NCI-H2107 treated with DMSO at 0.1 percent for 48 hours (cell line): ENCODE results near the gene TPSG1.
"Not testable (repeated sequence)": the region's sequence is repeated elsewhere in the genome, so short reads cannot be mapped to it uniquely, and the experiment has no call there.

Experiments used
- DNase-seq: peaks from one replicate; lab custom pipeline; 2025; ENCODE audit not compliant: unreplicated experiment; lab: John Stamatoyannopoulos, UW

TPSG1 gene

DNA sequence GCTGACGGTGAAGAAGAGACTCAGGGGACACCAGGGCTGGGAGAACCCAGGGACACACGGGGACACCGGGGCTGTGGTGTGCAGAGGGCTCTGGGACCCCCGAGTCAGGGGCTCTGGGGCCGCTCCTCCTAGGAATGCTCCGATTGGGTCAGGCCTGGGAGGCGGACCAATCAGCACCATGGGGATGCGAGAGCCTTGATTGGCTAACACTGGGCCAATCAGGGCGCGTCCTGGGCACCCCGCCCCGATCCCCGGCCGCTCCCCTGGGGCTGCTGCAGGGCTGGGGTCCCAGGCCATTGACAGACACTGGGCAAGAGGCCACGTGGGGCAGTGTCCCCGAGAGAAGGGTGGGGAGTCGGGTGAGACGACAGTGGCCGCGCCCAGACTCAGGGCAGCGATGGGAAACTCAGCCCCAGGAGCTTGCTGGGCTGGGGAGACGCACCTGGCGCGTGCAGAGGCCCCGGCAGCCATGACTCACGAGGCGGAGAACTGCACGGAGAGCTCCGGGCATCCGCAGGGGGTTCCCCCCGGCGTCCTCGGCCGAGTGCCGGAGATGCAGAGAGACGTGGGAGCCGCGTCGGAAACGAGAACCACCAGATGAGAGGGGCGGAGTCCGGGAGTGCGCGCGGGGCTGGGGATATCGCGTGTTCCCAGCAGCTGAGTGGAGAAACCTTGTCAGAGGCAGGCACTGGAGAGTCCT, 7.1 kb upstream of the TPSG1 start:
- not testable (repeated sequence) for DNase-seq

DNA sequence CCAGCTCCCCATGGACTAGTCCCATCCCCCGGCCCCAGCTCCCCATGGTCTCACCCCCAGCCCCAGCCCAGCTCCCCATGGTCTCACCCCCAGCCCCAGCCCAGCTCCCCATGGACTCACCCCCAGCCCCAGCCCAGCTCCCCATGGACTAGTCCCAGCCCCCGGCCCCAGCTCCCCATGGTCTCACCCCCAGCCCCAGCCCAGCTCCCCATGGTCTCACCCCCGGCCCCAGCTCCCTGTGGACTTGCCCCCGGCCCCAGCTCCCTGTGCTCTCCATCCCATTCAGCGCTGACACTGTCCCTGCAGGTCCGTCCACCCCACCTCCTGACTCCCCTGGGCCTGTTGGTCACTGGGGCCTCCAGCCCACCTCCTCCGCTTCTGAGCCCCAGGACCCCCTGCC, 6.2 kb upstream of the TPSG1 start:
- DNase-seq: not testable (repeated sequence)

DNA sequence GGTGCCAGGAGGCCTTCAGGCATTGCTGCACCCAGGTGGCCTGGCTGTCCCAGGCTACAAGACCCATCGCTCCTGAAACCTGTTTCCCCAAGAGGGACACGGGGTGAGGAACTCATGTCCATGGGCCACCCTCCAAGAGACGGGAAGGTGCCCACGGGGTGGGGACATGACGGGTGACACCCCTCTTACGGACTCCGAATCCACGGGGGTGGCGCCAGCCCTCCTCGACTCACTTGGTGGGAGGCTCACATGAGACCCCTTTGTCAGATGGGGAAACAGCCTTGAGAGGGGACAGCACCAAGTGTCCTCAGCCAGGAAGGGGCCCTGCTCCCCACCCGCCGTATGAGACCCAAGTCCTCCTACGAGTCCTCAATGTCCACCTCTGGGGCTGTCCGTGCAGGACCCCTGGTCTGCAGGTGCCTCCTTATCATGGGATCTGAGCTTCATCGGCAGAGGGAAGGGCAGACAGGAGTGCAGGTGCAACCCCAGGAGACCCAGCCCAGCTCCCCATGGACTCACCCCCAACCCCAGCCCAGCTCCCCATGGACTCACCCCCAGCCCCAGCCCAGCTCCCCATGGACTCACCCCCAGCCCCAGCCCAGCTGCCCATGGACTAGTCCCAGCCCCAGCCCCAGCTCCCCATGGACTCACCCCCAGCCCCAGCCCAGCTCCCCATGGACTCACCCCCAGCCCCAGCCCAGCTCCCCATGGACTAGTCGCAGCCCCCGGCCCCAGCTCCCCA, 5.6 kb upstream of the TPSG1 start:
- not testable (repeated sequence) for DNase-seq

DNA sequence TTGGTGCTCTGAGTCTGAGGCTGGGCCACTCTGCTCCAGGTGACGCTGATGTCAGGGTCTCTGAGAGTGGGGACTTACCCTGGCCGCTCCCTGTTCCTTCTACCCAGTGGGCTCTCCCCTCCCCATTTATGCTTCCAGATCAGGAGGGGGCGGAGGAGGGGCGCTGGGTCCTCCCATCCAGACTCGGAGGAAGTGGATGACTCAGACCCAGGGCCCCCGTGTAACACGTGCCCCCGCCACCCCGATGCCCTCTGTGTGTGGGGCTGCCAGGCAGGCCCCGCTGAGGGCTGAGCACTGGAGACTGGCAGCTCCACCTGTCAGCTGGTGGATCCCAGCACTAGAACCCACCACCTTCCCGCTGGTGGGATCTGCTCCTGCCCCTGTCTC, 5.0 kb upstream of the TPSG1 start, which contains the start of gene TPSB2:
TSS of gene TPSB2 (minus strand) at position 101 of the 387 bp plus-strand sequence. CDS start 233 bp downstream, outside the sequence.
- DNase-seq: not testable (repeated sequence)

DNA sequence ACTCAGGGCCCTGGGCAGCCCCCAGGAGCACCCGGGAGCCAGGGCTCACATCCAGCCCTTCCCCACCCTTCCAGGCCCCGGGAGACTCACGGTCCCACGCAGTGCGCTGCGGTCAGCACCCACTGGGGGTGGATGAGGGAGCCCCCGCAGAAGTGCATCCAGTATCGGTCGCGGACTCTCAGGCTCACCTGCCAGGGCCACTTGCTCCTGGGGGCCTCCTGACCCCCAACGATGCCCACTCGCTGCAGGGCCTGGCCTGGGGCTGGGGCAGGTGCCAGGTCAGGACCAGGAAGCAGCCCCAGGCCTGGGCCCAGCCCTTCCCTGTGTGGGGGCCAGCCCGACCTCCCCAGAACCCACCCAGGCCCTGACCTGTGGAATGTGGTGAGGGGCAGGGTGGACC, 4.4 kb upstream of the TPSG1 start:
- DNase-seq: not testable (repeated sequence)

DNA sequence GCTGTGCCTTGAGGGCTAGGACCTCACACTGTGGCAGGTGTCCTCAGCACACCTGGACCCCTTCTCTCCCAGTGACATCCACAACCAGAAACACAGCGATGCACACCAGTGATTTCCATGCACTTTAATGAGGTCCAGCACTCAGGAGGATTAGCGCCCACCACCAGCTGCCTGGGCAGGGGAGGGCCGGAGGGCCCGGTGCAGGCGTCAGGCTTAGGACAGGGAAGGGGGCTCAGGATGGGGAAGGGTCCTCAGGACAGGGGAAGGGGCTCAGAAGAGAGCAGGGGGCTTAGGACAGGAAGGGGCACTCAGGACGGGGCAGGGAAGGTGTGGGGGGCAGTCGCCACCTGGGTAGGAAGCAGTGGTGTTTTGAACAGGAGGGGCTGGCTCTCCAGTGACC, 3.2 kb upstream of the TPSG1 start:
- DNase-seq: not testable (repeated sequence)

DNA sequence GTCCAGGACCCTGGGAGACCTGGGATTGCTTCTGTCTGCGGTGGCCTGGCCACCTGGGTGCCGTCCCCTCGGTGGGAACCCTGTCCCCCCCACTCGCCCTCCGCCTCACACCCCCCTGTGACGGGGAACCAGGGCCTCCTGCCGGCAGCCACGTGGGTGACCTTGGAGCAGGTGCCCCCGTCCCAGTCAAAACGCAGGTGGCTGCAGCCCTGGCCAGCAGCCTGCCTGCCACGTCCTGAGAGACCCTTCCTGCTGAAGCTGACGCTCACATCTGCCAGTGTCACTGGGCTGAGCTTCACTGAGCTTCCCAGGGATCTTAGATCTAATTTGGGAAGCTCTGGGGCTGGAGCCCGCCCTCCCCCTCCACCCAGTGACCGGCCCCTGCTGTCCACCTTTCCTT, 1.6 kb upstream of the TPSG1 start:
- DNase-seq: not testable (repeated sequence)

DNA sequence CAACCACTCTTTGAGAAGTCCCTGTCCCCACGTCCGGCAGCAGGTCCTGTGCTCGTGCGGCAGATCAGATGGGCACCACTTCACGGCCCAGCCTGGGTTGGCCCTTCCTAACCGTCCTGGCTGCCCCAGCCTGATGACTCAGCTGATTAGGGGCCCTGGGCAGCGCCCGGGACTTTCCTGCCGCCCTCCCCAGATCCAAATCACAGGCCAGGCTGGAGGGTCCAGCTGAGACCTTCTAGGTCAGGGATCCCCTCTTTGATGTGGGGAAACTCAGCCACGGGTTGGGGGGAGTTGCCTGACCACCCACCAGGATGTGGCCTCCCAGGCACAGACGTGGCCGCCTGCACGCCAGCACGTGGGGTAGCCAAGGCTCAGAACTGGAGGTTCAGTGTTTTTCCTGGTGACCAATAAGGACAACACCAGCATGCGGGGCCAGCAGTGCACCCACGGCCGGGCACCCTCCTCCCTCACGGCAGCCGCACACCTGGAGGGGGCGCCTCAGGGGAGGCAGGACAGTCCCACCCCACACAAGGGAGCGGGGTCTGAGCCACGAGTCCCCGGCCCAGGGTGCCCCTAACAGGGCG, 752 bp upstream of the TPSG1 start:
- not testable (repeated sequence) for DNase-seq

DNA sequence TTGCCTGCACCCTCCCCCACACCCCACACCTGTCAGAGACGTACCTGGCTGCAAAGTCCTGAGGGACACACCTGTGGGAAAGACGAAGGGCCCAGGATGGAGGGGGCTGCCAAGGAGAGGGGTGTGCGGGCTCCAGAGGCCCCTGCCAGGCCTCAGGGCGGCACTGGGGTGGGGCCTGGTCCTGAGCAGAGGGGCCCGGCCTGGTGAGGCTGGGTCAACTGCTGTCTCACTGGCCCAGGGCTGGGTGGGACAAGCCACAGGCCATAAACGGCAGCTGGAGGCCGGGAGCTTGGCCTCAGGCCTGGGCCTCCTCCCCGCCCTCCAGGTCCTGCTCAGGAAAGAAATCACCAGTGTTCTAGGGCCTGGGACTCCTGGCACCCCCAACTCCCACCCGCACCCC, 510 bp downstream of the TPSG1 start:
- no peak for DNase-seq

DNA sequence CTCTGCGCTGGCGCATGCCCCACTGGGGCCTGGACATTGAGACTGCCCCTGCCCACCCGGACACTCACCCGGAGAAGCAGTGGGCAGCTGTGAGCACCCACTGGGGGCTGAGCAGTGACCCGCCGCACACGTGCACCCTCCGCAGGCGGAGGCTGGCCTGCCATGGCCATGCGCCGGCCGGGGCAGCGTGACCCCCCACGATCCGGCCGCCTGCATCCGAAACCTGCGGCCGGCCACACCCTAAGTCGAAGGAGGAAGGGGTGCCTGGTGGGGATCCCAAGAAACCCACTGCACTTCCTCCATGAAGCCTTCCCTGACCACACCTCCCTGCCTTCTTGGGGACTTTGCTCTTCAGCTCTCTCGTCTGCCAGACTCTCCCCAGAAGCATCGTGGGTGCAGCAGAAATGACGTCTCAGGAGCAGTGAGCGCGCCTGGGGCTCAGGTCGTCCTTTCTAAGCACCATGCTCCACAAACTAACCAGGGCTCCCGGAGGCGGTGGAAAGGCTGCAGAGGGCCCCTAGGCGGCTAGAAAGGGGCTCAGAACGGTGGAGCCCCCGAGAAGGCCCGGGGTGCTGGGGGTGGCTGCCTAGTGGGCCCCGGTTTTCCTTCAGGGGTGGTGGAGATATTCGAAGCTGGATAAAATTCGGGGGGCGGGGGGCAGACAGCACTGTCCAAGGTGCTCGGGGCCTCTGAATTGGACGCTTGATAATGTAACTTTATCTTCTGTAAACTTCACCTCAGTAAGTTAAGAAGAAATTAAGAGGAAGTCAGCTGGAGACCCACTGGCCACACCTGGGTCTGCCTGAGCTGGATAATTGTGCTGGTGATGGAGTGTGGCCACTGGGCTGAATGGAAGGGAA, 1.5 kb downstream of the TPSG1 start:
- no peak for DNase-seq

DNA sequence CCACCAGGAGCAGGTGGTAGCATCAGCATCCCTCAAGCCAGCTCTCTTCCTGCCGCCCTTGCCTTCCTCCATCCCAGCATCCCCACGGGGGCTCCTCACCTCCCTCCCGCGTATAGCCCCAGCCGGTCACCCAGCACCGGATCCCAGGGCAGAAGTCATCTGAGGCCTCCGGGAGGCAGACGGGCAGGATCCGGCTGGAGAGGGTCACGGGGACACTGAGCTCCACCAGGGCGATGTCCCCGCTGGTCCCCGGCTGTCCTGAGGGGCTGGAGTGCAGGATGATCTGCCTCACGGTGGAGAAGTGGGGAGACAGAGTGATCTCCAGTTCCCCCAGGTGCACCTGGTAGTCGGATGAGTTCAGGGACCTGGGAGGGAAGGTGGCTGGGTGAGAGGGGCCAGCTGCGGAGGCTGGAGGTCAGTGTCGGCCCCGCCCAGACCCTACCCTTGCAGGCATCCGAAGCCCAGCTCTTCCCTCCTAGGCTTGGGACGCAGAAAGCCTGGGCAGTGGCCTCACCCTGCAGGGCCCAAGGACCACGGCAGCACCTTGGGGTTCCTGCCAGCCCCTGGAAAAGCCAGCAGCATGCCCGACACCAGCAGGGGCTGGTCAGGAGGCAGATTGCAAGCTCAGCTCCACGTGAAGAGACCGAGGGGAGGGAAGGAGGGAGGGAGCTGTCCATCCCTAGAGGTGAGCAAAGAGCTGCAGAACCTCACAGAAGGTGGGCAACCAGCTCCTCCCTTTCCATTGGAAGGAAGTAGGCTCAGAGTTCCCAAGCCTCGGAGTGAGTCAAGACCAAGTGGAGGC, 2.3 kb downstream of the TPSG1 start:
- no peak for DNase-seq

DNA sequence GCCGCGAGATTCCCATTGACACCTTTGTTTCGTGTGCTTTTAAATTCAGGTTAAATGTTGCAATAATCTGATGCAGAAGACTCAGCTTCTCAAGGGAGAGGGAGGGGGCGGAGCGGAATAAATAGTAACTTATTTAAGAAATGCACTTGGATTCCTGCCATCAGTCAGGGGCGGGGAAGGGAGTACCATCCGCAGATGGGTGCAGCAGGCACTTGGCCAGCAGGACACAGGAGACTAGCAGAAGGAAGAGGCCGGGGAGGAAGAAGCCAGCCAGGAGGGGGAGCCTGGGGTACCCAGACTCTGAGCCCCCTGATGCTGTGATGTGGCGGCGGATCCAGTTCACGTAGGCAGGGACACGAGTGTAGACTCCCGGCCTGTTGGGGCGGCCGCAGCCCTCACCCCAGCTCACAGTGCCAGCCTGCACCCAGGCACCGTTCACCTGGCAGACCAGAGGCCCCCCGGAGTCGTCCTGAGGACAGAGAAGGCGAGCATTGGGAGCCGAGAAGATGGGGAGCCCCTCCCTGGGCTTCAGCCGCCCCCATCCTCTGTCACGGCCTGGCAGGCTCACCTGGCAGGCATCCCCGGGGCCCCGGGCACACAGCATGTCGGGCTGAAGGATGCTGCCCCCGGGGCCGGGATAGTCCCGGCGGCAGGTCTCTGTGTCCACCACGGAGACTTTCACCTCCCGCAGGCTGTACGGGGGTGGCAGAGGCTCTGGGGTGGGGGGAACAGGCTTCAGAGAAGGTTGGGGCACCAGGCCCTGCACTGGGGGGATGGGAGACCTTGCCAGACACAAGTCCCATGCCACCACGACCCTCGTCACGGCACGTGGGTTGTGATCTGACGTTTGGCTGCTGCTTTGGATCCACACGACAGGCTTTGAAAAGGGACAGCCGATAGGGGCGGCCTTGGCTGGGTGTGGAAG, 3.2 kb downstream of the TPSG1 start:
- DNase-seq: no peak

DNA sequence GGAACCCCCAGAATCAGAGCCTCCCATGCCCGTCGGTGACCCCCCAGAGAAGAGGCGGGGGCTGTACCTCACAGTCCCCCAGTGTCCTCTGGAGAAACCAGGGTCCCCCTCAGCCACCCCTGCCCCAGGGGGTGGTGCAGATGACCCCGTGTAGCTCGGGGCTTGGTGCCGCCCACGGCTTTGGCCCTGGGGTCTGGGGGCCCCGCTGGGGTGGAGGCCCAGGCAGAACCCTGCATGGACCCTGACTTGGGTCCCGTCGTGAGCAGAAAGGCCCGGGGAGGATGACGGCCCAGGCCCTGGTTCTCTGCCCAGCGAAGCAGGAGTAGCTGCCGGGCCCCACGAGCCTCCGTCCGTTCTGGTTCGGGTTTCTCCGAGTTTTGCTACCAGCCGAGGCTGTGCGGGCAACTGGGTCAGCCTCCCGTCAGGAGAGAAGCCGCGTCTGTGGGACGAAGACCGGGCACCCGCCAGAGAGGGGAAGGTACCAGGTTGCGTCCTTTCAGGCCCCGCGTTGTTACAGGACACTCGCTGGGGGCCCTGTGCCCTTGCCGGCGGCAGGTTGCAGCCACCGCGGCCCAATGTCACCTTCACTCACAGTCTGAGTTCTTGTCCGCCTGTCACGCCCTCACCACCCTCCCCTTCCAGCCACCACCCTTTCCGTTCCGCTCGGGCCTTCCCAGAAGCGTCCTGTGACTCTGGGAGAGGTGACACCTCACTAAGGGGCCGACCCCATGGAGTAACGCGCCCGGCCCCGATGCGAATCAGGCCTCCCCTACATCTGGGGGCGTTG, 4.0 kb downstream of the TPSG1 start:
- DNase-seq: no peak

DNA sequence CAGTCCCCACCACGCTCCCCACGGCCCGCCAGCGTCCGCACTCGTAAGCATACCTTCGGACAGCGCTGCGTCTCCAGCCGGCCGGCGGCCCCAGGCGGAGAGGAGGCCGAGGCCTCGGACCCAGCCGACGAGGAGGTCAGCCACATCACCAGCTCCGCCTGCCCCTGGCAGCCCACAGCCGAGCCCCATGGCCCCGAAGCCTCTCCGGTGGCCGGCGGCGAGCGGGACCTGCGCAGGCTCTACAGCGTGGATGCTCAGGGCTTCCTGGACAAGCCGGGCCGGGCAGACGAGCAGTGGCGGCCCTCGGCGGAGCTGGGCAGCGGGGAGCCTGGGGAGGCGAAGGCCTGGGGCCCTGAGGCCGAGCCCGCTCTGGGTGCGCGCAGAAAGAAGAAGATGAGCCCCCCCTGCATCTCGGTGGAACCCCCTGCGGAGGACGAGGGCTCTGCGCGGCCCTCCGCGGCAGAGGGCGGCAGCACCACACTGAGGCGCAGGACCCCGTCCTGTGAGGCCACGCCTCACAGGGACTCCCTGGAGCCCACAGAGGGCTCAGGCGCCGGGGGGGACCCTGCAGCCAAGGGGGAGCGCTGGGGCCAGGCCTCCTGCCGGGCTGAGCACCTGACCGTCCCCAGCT, 4.9 kb downstream of the TPSG1 start:
- no peak for DNase-seq

DNA sequence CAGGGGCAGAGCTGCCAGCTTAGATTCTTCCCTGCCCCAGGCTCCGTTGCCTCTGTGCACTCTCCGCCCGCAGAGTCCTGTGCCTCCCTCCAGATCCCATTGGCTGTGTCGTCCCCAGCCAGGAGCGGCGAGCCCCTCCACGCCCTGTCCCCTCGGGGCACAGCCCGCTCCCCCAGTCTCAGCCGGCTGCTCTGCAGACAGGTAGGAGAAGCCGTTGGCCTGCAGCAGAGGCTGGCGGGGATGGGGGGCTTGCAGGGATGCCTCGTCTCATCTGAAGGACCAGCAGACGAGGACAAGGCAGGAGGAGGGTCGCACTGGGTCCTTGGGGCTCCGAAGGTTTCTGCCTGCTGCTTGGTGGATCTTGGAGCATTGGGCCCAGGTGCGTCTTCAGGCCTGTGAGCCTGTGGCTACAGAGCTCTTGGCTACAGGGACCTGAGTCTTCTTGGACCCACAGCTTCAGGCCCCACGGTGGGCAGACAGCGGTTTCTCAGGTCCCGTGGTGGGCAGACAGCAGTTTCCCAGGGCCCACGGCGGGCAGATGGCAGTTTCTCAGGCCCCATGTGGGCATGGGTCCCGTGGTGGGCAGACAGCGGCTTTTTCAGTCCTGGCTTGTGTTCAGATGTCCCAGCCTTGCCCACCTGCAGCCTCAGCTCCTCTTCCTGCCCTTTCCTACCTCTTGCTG, 6.0 kb downstream of the TPSG1 start:
- DNase-seq: no peak

DNA sequence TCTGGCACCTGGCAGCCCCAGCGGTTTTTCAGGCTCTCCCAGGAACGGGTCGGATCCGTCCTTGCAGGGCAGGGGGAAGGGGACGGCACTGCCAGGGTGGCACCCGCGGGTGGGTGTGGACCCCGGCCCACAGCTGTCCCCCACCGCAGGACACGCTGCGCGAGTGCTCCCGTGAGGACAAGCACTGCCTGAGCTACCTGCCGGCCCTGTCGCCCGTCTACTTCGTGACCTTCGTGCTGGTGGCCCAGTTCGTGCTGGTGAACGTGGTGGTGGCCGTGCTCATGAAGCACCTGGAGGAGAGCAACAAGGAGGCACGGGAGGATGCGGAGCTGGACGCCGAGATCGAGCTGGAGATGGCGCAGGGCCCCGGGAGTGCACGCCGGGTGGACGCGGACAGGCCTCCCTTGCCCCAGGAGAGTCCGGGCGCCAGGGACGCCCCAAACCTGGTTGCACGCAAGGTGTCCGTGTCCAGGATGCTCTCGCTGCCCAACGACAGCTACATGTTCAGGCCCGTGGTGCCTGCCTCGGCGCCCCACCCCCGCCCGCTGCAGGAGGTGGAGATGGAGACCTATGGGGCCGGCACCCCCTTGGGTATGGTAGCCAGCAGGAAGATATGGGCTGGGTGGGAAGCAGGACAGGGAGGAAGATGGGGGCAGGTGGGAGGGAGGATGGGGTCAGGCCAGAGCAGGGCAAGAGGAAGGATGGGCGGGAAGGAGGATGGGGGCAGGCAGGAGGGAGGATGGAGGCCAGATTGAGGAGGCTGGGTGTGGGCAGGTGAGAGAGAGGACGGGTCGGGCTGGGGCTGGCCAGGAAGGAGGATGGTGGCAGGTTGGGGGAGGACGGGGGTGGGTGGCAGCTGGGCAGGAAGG, 6.8 kb downstream of the TPSG1 start:
- no peak for DNase-seq

DNA sequence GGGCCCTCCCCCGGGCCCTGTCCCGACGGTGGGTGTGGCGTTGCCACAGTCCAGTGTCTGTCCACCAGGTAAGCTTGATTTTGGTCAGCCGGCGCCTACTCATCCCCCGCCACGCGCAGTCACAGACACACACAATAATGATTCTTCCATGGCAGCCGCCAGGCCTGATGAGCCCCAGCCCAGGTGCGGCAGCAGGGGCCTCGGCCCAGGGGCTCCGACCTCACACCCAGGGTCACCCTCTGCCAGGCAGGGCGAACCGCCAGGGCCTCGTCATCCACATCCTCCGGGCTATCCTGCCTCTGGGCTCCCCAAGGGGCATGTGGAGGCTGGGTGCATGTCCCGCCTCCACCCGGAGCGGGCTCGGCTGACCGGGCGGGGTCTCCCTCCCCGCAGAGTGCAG, 7.5 kb downstream of the TPSG1 start:
- no peak for DNase-seq
